NCI-H1930 (cell line): Measurements from ENCODE around the gene PICALM.
A peak's percentile ranks its signal among the peaks of the same experiment; 100 is the strongest.
"Not testable (repeated sequence)": the region's sequence is repeated elsewhere in the genome, so short reads cannot be mapped to it uniquely, and the experiment has no call there.

Experiments used
- DNase-seq, 2 experiments: peaks; one replicate each; lab custom pipeline; 2025; lab: John Stamatoyannopoulos, UW

The PICALM gene

GRCh38 chr11:85939099-85940015 lies 129.5 kb downstream of the PICALM start:
- DNase-seq, result no peak

- DNase-seq, result no peak
These were observed 131.0 kb downstream of the PICALM start for GRCh38 chr11:85937835-85938234.

- no peak for DNase-seq
These were observed 133.1 kb downstream of the PICALM start for GRCh38 chr11:85935751-85936150.

GRCh38 chr11:85934596-85935169 lies 134.2 kb downstream of the PICALM start:
- DNase-seq, result no peak

- DNase-seq, result peak in 1 of 2 experiments; percentile 4
These were observed 138.0 kb downstream of the PICALM start for GRCh38 chr11:85930879-85931366.

GRCh38 chr11:85926653-85927214 lies 142.2 kb downstream of the PICALM start:
- not testable (repeated sequence) for DNase-seq

- no peak for DNase-seq
These were observed 145.4 kb downstream of the PICALM start for GRCh38 chr11:85923455-85923854.

GRCh38 chr11:85922367-85922766 lies 146.5 kb downstream of the PICALM start:
- DNase-seq, result no peak

- no peak for DNase-seq
These were observed 149.7 kb downstream of the PICALM start for GRCh38 chr11:85918910-85919794.

- DNase-seq, result no peak
These were observed 154.5 kb downstream of the PICALM start for GRCh38 chr11:85914425-85914824.

GRCh38 chr11:85913513-85913912 lies 155.4 kb downstream of the PICALM start:
- DNase-seq, result no peak

- DNase-seq, result no peak
These were observed 156.5 kb downstream of the PICALM start for GRCh38 chr11:85912414-85912813.
